ENCODE measurements around the gene PSEN1. TPM values are rescaled to one million over a fixed set of nuclear protein-coding genes. Genes with fewer than 3 reads are reported as not detected.

The PSEN1 gene
- total and polyA plus RNA-seq, 2 donors (not counting 3 experiments of a cell fraction or from before 2014, with no cell fraction given) = 16.5 to 36.8 TPM

DNA sequence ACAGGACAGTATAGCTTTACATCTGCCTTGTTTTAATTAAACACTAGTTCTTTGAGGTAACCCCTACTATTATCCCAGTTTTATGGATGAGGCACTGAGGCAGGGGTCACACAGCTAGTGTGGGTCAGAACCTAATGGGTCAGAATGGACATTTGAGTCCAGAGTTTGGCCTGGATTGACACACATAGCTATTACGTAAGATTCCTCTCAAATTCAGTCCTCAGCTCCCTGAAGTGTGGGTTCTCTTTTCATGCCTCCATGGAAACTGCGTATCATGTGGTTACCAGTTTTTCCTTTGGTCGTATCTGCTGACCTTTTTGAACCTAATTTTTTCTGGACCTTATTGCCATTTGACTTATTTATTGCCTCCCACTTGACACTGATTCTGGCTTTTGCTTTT, 40.4 kb downstream of the PSEN1 start:
- POLR2A ChIA-PET = no interaction called here
- H2AFZ ChIP-seq (ENCODE audit: low read depth, low read length) = no peak overlapping the region
- intact Hi-C loops (cut with micrococcal nuclease) = no loop called here

More for the DNA sequence above, 40.4 kb downstream of the PSEN1 start:
- H3K9me1 ChIP-seq (replicated peaks; ENCODE audit: control insufficient read depth, extremely low read depth, insufficient read depth, low read length) = no peaks in the 10 kb centered on the region
- H3K27ac ChIP-seq (ENCODE audit: insufficient read depth, low read depth, low read length) = no peak overlapping the region
- BruUV-seq (replicated peaks) = no TSS peak
- dilution Hi-C loops (cut with MboI; ENCODE audit: extremely low pct_ligation_motif_present, low sequenced_read_pairs) = loop anchor here (25.0 kb wide), 1 partner anchor 286 kb away; the partner anchor contains the start of gene NUMB
- TF ChIP-seq, protein P1, sequence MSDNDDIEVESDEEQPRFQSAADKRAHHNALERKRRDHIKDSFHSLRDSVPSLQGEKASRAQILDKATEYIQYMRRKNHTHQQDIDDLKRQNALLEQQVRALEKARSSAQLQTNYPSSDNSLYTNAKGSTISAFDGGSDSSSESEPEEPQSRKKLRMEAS (IDR thresholded peaks at IDR 0.05; ENCODE audit: insufficient read depth, insufficient read length) = no peak
- TF ChIP-seq POLR2A (IDR thresholded peaks at IDR 0.05; ENCODE audit: low read depth, low read length) = no peak
- no peak for TF ChIP-seq EZH2 (IDR thresholded peaks at IDR 0.05; ENCODE audit: borderline replicate concordance, low read depth, low read length, severe bottlenecking)
- TF ChIP-seq, protein P2, sequence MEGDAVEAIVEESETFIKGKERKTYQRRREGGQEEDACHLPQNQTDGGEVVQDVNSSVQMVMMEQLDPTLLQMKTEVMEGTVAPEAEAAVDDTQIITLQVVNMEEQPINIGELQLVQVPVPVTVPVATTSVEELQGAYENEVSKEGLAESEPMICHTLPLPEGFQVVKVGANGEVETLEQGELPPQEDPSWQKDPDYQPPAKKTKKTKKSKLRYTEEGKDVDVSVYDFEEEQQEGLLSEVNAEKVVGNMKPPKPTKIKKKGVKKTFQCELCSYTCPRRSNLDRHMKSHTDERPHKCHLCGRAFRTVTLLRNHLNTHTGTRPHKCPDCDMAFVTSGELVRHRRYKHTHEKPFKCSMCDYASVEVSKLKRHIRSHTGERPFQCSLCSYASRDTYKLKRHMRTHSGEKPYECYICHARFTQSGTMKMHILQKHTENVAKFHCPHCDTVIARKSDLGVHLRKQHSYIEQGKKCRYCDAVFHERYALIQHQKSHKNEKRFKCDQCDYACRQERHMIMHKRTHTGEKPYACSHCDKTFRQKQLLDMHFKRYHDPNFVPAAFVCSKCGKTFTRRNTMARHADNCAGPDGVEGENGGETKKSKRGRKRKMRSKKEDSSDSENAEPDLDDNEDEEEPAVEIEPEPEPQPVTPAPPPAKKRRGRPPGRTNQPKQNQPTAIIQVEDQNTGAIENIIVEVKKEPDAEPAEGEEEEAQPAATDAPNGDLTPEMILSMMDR (IDR thresholded peaks at IDR 0.05; ENCODE audit: extremely low read depth in 1 of 2, insufficient read depth in 1 of 2, low read depth in 1 of 2, low read length in 2 of 2) = no peak
- TF ChIP-seq MYC (IDR thresholded peaks at IDR 0.05; ENCODE audit: low read depth, low read length) = no peak
- no peak for TF ChIP-seq POLR2AphosphoS5 (IDR thresholded peaks at IDR 0.05; ENCODE audit: insufficient read depth, low read depth, low read length)
- TF ChIP-seq GATA2 (IDR thresholded peaks at IDR 0.05; ENCODE audit: insufficient read depth, insufficient read length, low read depth, low read length) = no peak
- no peak for TF ChIP-seq JUN (IDR thresholded peaks at IDR 0.05; ENCODE audit: borderline replicate concordance, insufficient read depth, insufficient read length, low read depth)
- TF ChIP-seq FOS (IDR thresholded peaks at IDR 0.05; ENCODE audit: borderline replicate concordance, insufficient read depth, low read length) = no peak
- H3K4me3 ChIP-seq (replicated peaks in 1 of 3; ENCODE audit: insufficient read depth in 1 of 3, low read depth in 1 of 3, low read length in 3 of 3) = no peak overlapping the region
- peaks cover 8 to 10% of the 10 kb centered on the region in 2 experiments for H3K36me3 ChIP-seq (ENCODE audit: control insufficient read depth in 2 of 2, extremely low read depth in 1 of 2, insufficient read depth in 2 of 2, low read length in 2 of 2)
- CTCF ChIA-PET = interaction anchor here (1.2 to 2.9 kb wide), 7 partner anchors 9 to 295 kb away, joined by 3 to 13 read pairs (median 3); no protein-coding TSS in a partner anchor
- DNase-seq (ENCODE audit: low read depth, low spot score) (no peak), FAIRE-seq (no peak)
- no peaks in the 10 kb centered on the region for H4K20me1 ChIP-seq (replicated peaks; ENCODE audit: control insufficient read depth, extremely low read depth, insufficient read depth, low read length)
- no peaks in the 10 kb centered on the region for H3K9me3 ChIP-seq (replicated peaks; ENCODE audit: control insufficient read depth, insufficient read depth, low read length)
- no peaks in the 10 kb centered on the region for H3K79me2 ChIP-seq (ENCODE audit: control insufficient read depth, insufficient read depth, low read length)
- H3K4me1 ChIP-seq (ENCODE audit: control insufficient read depth, extremely low read depth, insufficient read depth, low read length) = no peaks in the 10 kb centered on the region
- H3K4me2 ChIP-seq (ENCODE audit: insufficient read depth, low read length) = no peak overlapping the region
- no peak overlapping the region for H3K9ac ChIP-seq (replicated peaks; ENCODE audit: extremely low read depth, insufficient read depth, low read length)
- no peaks in the 10 kb centered on the region for H3K27me3 ChIP-seq (ENCODE audit: control insufficient read depth in 2 of 2, insufficient read depth in 2 of 2, low read length in 2 of 2)

Measured in endothelial cell of umbilical vein (primary cell).